RPMI8226 (cell line): ENCODE results near the gene PHF13.

Experiments used
- DNase-seq: peaks from one replicate; pipeline ENCODE4 v3.0.0-alpha.2; 2015

PHF13 gene

DNA sequence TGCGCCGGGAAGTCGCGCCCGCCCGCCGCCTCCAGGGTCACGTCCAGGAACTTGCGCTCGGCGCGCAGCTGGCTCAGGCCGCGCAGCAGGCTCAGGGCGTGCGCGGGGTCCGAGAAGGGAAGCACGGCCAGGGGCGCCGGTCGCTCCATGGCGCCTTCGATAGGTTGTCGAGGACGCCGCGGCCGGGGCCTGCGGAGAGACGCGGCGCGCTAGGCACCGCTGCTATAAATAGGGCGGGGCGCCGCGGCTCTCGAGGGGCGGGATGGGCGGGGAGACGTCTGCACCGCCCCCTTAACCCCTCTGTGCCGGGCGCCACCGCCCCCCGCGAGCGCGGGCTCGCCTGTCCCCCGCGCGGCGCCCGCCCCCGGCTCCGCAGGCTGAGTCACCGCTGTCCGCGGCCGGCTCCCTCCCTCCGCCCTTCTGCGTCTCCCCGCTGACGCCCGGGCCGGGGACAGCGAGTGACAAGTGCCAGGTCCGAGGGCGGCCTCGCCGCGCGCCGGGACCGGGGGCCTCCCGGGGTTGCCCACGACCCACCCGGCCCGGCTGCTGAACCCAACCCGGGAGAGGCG is 10.8 kb upstream of the PHF13 start, which contains the start of gene KLHL21:
TSS of gene KLHL21 (minus strand) at position 201 of the 569 bp plus-strand sequence. CDS start at position 149, 52 bp downstream.
- DNase-seq, result peak; percentile 95

DNA sequence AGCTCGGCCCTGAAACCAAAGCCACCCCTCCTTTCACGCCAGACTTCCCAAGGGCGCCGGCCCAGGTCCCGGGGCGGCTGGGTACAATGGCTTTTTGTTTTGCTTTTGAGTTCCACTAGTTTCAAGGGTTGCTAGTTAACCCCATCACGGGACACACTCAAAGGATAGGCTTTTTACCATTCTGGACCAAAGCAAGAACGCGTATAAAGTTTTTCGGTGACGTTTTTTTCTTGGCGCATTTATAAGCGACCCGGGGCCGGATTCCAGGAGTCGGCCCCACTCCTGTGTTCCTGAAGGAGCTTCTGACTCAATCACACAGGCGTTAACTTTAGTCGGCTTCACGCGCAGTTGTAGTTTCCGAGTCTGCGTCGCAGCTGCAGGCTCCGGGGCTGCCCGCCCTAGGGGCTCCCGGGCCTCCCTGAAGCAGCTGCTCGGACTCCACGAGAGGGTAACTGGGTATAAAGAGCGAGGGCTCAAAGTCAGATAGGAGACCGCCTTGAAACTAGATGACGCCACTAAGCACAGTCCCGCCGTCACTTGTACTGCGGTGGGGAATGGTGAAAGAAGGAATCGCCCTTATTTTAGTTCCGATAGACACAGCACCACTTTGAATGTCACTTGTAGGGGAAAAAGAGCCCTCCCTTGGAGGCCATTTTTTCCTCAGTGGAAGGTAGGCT is 10.2 kb upstream of the PHF13 start:
- peak; percentile 68 for DNase-seq

DNA sequence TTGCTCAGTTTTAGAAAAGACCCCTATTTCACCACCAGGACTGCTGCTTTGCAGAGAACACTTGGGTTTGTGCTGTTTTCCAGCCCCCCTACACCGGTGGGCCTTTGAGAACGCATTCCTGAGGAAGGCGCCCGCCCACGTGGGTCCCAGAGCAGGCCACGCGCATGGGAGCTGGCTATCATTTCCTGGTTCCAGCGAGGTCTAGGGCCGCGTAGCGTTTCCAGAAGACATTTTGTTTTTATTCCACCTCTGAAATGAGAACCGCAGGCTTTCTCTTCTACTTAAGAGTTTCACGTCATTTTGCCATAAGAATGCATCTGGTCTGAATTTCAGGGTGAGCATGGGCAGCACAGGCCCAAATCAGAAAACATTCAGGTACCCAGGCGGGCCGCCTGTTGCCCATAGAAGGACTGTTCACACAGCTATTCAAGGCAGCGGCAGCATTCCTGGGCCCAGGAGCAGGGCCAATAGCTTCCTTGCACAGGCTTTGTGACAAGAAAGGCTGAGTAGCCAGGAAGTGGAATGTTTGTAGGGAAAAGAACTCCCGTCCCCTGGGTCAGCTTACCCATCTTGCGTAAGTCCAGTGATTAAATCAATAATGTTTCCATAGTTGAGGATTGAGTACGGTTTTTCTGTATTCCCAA is 9.5 kb upstream of the PHF13 start:
- peak; percentile 35 for DNase-seq

DNA sequence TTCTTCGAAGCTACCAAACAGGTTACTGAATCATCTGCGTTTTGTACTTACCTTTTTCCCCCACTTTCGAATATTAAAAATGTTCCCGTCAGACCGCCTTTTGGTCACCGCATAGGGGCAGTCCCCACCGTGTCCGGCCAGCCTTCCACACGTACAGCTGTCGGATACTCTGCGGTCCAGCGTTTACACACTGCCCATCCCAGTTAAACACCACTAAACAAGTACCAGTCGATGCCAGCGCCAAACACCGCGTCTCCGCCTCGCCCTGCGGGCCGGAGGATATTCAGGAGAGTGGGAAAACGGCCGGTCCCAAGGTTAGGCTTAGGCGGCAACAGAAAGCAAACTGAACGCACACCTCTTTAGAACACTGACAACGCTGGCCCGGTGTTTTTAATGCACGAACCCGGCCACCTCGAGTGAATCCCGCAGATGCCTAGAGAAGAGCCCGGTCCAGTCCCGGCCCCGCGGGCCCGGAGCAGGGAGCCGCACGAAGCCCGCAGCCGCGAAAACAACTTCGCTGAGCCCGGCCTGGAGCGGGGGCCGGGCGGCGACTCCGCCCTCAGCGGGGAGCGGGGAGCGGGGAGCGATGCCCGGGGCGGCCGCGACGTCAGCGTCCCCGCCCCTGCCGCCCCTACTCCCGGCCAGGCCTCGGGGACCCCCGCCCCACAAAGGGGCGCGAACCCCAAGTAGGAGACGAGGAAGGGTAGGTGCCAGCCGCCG is 730 bp upstream of the PHF13 start:
- peak; percentile 49 for DNase-seq

DNA sequence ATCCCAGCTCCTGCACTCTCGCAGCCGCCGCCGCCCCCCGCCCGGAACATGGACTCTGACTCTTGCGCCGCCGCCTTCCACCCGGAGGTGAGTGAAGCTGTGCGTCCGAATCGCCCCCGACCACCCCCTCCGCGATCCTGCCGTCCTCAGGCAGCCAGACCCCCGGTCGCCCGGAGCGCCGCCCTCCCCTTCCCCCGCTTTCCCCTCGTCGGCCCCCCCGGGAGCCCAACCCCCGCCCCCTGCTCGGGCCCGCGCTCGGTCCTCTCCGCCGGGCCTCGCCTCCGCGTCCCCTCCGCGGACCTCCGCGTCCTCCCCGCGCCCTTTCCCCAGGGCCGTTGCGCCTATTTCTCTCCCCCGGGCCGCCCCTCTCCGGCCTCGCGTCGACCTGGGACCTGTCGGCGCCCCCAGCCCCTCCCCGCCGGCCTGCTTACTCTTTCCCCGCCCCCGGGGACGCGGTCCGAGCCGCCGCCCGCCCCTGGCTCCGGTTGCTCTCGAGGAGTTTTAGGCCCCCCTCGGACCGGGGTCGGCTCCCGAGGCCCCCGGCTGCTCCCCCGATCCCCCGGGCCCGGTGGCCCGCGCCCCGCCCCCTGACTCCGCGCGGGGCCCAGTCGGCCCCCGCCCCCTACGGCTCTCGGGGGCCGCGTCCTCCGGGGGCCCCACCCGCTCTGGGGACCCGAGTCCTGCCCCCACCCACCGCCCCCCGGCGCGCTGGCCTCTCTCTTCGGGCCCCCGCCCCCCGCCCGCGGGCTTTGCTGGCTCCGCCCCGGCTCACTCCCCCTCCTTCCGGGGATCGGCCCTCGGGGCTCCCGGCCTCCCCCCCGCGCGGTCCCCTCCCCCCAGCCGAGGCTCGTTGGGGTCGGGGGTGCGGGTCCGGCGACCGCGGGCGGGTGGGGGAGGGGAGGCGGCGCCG is 743 bp downstream of the PHF13 start:
- DNase-seq, result peak; percentile 49

DNA sequence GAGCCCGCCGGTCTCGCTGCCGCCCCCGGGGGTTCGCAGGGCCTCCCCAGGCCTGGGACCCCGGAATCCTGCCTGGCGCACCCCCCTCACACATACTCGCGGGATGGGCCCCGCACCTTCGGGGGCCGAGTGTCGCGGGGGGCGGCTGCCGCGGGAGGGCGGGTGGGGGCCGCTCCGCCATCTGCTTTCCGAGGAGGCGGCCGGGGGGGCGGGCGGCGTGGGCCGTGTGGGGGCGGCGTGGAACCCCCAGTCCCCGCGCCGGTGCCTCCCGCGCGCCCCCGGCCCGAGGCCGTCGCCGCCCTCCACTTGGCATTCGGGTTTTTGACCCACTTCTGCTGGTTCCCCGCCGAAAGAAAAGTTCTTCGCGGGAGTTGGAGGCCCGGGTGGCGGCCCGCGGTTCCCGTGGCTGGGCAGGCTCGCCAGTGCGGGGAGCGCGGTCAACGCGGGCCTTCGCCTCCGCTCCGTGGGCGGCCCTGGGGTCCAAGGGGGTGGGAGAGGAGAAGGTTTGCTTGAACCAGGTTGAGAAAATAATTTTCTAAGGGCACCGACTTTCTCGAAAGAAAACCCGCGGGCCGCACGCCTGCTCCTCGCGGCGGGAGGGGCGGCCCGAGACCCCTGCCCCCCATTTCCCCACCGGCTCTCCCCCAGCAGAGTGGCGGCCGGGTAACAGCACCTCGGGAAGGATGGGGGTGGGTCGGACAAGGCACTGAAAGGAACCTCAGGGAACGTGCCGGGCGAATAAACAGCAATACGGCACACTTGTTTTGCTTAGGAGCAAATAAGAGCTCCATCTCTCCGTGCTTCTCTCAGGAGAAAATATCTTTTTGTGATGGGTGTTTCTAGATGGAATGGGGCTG is 1.6 kb downstream of the PHF13 start:
- no peak for DNase-seq

DNA sequence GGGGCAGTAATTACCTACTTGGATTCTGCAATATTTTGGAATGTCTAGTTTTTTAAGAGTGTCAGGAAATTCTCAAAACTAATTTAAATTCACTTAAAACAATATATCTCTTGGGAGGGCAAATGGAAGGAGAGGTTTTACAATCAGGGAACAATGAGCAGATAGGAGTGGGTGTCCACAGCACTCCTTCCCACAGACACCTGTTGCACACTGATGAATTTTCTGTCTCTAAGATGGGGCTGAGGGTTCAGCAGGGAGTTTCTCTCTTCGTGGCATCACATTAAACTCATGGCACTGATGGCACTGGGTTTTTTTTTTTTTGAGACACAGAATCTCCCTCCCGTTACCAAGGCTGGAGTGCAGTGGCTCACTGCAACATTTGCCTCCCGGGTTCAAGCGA is 5.5 kb downstream of the PHF13 start:
- DNase-seq, result no peak

DNA sequence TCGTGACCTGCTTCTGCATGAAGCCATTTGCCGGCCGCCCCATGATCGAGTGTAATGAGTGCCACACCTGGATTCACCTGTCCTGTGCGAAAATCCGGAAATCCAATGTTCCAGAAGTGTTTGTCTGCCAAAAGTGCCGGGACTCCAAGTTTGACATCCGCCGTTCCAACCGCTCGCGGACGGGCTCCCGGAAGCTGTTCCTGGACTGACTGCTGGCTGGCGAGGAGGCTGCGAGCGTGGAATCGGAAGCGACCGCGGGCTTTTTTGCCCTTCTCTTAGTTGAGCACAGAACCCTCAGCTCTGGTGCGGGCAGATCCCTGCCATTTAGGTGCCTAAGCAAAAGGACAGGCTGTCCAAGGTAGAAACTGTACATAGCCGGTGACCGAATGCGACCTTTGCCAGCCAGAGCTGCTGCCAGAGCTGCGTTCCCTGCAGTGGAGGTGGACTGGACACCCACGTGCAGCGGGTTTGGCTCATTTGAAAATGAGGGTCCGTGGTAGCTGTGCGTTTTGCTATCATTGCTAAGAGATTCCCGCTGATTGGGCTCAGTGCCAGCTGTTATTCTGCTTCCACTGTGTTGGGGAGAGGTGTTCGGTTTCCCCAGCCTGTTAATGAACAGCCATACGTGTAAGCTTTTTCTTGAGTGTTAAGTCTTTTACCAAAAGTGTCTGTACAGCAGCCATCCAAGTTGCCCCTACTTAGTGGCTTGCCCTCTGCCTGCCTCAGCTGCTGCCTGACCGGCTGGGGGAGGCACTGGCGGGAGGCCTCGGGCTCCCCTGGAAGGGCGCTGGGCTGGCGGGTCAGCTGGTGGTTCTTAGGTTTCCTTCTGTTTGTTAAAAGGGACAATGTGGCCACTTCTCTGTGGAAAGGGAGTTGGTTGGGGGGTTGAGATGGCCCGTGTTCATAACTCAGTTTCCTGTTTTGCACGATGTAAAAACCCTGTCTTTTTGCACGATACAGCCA is 8.2 kb downstream of the PHF13 start:
- no peak for DNase-seq

DNA sequence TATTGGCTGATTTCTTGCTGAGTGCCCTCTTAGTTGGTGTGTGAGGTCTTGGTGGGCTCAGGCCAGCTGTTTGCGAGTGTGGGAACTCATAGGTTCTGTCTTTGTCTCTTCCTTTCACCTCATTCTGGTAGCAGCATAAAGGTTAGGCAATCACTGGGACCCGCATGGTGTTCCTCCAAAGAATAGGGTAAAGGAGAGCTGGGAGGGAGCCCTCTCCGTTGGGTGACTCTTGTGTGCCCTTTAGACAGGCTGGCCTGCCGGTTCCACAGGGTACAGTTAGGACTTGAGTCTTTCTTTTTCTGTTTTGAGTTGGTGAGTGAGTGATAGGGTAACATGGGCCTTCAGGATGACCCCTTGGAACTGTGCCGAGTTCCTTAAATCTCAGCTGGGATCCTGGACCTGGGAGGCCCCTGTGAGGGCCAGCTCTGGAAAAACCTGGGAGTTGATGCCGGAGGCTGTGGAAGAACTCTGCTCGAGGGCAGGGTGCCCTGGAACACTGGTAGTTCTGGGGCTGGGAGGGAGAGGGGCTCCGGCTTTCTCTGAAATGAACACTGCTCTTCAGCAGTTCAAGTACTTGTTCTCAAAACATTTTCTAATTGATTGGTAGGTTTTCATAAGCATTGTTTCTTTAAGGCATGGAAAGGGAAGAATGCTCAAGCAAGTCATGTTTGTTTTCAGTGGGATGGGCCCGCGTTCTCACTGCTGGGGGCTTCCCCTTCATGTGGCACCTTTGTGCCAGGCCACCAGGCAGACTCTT is 9.0 kb downstream of the PHF13 start:
- DNase-seq, result no peak

DNA sequence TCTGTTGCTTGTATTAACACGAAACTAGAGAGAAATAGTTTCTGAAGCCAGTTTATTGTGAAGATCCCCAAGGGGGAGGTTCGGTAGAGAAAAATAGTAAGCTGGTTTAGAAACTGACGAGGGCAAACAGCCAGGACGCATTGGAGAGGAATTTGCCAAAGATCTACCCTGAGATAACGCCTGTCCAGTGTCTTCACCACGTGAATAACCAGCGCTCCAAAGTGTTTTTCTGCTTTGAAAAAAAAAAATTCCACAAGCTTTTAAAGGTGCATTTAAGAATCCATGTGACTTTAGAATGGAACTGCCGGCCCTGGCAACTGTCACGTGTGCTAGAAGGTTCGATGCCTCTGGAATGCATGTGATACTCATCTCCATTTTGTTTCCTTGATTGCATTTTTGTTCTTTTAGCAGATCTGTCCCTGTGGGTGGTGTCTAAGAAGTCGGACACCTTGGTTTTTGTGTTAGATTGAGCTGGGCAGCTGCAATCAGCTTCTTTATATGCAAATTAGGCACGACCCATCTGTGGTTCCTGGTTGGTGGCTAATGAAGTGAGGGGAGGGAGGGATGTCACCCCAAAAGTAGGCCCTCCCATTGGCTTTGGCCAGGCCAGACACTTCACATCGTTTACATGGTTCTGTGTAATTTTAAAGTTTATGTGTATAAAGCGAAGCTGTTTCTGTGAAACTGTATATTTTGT is 9.9 kb downstream of the PHF13 start:
- no peak for DNase-seq

DNA sequence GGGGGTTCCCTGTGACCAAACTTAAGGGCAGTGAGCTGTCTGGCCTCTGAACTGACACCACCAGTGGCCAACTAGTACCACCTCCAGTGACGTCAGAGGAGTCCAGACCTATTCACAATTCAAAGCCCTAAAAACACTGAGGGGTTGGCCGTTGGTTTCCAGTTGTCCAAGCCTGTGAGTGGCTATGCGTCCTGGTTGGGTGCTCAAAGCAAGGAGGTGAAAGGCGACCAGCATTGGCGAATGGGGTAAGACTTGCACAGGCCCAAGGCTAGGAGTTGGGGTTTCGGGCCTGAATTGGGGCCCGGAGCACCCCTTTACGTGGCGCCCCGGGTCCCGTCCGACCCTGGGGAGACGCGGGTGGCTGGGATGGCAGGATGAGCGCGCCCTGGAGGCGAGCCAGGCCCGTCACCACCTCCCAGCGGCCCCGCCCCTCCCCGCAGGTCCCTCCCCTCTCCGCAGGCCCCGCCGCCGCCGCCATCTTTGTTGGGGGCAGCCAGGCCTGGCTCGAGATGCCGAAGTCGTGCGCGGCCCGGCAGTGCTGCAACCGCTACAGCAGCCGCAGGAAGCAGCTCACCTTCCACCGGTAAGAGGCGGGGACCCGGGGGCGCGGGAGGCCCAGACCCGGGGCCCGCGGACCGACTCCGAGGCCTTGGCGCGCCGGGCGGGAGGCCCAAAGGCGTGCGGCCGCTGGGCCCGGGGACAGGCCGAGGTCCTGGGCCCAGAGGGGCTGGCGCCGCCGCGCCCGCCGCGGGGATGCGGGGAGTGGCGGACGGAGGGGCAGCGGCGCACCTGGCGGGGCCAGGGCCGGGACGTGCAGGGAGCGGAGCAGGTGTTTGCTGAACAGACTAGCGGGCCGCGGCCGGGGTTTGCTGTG is 11.4 kb downstream of the PHF13 start, which contains the start of gene THAP3:
TSS of gene THAP3 (plus strand) at position 159 of the 874 bp plus-strand sequence. CDS start at position 510, 351 bp downstream.
- DNase-seq, result peak; percentile 94

DNA sequence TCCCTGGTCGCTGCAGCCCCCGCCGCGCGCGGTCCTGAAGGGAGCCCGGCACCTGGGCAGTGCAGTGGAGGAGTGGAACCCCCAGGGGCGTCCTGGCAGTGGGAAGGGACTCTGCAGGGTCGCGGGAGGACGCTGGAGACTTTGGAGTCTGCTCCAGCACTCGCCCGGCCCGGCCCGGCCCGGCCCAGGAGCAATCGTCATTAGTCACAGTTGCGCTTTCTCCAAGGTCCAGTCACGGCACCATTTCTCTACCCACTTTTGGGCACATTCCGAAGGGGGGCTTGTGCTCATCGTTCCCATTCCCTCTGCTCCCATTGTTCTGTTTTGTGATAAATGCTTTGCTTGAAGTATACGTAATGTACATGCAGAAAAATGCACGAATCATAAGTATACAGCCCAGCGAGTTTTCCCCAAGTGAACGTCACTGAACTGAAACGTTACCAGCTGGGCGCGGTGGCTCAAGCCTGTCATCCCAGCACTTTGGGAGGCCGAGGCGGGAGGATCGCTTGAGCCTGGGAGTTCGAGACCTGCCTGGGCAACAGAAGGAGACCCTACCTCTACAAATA is 12.1 kb downstream of the PHF13 start:
- DNase-seq, result peak; percentile 60

DNA sequence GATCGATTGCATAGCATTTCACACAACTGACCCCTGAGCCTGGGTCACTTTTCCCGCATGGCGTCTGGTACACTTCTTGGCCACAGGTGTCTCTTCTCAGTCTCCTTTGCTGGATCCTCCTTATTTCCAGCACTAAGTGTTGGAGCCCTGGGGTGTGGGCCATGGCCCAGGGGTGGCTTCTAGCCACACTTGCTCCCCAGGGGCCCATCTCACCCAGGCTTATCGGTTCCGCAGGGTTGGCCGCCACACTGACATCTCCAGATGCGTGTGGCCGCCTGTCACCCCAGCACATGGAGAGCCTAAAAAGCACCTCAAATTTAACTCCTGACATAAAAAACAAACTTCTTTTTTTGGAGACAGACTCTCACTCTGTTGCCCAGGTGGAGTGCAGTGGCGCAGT is 13.5 kb downstream of the PHF13 start:
- DNase-seq, result no peak

DNA sequence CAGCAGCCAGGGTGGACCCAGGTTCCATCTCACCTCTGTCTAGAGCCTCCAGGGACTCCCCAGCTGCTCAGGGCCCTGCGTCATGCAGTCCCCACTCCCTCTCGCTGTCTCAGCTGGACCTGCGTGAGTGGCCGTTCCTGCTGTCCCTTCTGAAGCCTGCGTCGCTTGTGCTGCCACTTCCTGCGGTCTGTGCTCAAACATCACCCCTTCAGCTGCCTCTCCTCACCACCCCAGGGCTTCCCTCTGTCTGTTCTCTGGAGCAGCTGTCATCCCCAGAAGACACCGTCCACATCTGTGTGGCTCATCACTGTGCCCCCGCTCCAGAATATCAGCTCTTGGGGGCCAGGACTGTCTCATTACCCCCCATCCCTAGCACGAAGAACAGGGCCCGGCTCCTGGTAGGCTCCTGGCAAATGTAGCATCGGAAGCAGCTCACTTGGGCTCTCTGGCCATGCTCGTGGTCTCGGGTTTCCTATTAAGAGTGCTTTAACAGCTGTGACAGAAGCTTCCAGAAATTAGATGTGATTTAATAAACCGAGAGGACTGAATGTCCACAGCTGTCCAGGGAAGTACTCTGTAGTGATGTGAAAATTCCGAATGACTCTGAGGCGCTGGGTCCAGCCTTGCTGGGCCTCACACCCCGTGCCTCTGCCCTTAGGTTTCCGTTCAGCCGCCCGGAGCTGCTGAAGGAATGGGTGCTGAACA is 14.5 kb downstream of the PHF13 start:
- DNase-seq, result no peak

DNA sequence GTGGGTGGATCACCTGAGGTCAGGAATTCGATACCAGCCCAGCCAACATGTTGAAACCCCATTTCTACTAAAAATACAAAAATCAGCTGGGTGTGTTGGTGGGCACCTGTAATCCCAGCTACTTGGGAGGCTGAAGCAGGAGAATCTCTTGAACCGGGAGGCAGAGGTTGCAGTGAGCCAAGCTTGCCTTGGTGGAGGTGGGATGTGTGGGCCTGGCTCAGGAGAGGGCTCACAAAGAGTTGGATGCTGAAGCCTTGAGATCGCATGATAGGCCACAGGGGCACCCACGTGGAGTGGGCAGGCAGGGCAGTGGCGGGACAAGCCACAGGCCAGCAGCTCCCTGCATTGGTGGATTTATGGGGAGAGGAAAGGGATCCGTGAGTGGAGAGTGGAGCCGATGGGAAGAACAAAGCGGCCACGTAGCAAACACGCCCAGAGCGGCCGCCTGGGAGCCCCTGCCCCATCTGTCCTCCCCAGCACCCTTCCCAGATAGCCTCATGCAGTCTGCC is 15.5 kb downstream of the PHF13 start:
- no peak for DNase-seq

DNA sequence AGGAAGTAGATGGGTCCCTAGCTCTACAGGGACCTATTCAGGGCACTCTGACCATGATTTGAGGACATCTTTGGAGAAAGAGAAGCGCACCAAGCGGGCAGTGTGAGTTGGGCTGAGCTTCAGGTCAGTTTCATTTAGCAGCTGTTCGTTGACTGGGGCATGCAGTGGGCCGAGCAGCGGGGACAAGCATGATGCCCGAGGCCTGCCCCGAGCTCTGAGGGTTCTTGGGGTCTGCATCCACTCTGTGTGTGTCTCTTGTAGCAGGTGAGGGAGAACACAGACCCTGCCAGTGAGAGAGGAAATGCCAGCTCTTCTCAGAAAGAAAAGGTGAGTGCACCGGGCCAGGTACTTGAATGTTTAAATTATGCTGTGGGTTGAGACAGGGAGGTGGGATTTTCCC is 16.5 kb downstream of the PHF13 start:
- DNase-seq, result no peak
